HG03520 (cell line): Measurements from ENCODE around the gene BRD3.

Experiments used
- ATAC-seq: cut with Tn5 transposase; IDR thresholded peaks from one replicate; pipeline ENCODE4 v1.9.1; 2021; ENCODE audit warnings: mild to moderate bottlenecking, moderate library complexity; ENCODE audit not compliant: unreplicated experiment

Gene BRD3

GRCh38 chr9:134025606-134026541 is 42.0 kb downstream of the BRD3 start:
- ATAC-seq = peak; percentile 33

- ATAC-seq = peak; percentile 78
Measured at GRCh38 chr9:134024828-134025605, 42.8 kb downstream of the BRD3 start, which contains the start of gene BRD3OS. Gene BRD3OS, plus strand, starts transcription at chr9:134025481. Its CDS starts 1,267 bp downstream, at chr9:134026748.

GRCh38 chr9:134024214-134024792 is 43.5 kb downstream of the BRD3 start:
- ATAC-seq = no peak

- ATAC-seq = no peak
Measured at GRCh38 chr9:134014946-134015345, 52.9 kb downstream of the BRD3 start.

- no peak for ATAC-seq
Measured at GRCh38 chr9:134011401-134011800, 56.4 kb downstream of the BRD3 start.

GRCh38 chr9:134010310-134011173 is 57.3 kb downstream of the BRD3 start:
- ATAC-seq = no peak

- no peak for ATAC-seq
Measured at GRCh38 chr9:134007571-134007970, 60.3 kb downstream of the BRD3 start.

- ATAC-seq = no peak
Measured at GRCh38 chr9:134007150-134007549, 60.7 kb downstream of the BRD3 start.

GRCh38 chr9:134005381-134005780 is 62.4 kb downstream of the BRD3 start:
- no peak for ATAC-seq

- no peak for ATAC-seq
Measured at GRCh38 chr9:134004881-134005280, 62.9 kb downstream of the BRD3 start.

- no peak for ATAC-seq
Measured at GRCh38 chr9:134004131-134004873, 63.5 kb downstream of the BRD3 start.

GRCh38 chr9:134003237-134003636 is 64.6 kb downstream of the BRD3 start:
- no peak for ATAC-seq

- no peak for ATAC-seq
Measured at GRCh38 chr9:134002796-134003195, 65.0 kb downstream of the BRD3 start.

GRCh38 chr9:133999851-134000265 is 68.0 kb downstream of the BRD3 start:
- no peak for ATAC-seq

- no peak for ATAC-seq
Measured at GRCh38 chr9:133998915-133999595, 68.8 kb downstream of the BRD3 start.

- ATAC-seq = no peak
Measured at GRCh38 chr9:133997584-133997983, 70.2 kb downstream of the BRD3 start.

- no peak for ATAC-seq
Measured at GRCh38 chr9:133996531-133997520, 71.0 kb downstream of the BRD3 start.
